Measurements from ENCODE around the gene KRT76.
"Not testable (repeated sequence)": the region's sequence is repeated elsewhere in the genome, so short reads cannot be mapped to it uniquely, and the experiment has no call there.

KRT76 gene

DNA sequence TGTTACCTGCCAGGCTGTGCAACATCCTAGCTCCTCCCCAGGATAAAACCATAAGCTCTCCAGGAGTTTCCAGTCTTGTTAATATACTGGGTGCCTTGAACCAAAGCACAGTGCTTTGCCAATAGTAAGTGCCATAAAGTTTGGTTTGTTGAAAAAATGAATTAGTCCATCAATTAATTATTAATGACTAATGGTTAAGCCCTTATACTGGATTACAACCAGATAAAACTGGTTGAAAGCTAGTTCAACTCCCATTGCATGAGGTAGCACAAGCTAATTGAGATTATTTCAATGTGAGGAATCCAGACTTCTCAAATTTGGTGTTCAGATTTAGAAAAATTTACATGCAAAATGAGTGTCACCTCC is 20.4 kb upstream of the KRT76 start:
- DNase-seq (ENCODE audit: low read depth), result no peak
- H3K4me3 ChIP-seq (ENCODE audit: low read depth, low read length), result no peak overlapping the region
- TF ChIP-seq CTCF (IDR thresholded peaks at IDR 0.05; ENCODE audit: control insufficient read depth, extremely low read depth, insufficient read depth), result no peak

- H3K4me3 ChIP-seq (ENCODE audit: low read depth, low read length), result no peak overlapping the region
- no peak for TF ChIP-seq CTCF (IDR thresholded peaks at IDR 0.05; ENCODE audit: control insufficient read depth, extremely low read depth, insufficient read depth)
- no peak for DNase-seq (ENCODE audit: low read depth)
Measured at GRCh38 chr12:52796839-52797528, 19.8 kb upstream of the KRT76 start.

DNA sequence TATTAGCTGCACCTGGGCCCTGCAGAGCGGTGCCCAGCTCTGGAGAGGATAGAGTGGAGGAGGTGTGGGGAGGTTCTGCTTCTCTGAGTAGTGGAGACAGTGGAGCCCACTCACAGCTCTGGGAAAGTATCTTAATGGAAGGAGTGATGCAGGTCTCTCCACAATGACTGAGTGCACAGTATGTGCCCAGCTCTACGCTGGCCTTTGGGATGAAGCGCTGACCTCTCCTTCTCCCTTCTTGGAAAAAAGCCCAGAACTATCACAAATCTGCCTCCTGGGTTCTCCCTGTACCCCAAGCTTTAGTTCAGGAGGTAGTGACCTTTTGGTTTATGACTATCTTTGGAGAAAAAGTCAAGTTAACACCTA is 19.3 kb upstream of the KRT76 start:
- no peak for TF ChIP-seq CTCF (IDR thresholded peaks at IDR 0.05; ENCODE audit: control insufficient read depth, extremely low read depth, insufficient read depth)
- H3K4me3 ChIP-seq (ENCODE audit: low read depth, low read length), result no peak overlapping the region
- no peak for DNase-seq (ENCODE audit: low read depth)

DNA sequence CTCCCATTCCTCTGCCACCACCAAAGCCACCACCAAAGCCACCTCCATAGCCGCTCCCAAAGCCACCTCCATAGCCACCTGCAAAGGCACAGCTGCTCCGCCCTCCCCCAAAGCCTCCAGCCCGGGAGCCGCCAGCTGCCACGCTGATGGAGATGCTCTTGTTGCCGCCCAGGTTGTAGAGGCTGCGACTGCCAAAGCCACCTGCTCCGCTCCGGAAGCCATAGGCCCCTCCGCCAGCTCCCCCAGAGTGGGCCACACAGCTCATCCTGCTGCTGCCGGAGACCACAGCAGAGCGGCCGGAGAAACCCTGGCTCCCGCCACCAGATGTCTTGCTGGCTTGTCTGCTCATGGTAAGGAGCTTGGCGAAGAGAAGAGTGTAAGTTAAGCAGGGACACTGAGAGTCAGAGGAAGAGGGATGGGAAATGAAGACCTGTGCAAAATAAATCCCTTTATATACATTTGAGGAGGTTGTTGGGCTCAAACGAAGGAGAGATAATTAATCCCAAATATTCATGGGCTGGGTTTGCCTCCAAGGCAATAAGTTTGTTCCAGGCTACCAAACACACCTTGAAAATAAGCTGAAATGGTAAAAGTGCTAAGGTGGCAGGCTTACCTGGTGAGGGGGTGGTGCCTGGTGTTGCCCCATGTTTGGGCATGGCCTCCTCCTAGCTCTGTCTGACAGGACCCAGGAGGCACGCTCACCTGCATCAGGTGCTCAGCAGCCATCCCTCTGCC is 18.7 kb upstream of the KRT76 start, which contains the start of gene KRT3:
KRT3 (minus strand) TSS at position 424 of the 735 bp plus-strand sequence; CDS start at position 349, 75 bp downstream.
- no peak for DNase-seq (ENCODE audit: low read depth)

GRCh38 chr12:52795332-52795674 is 18.2 kb upstream of the KRT76 start:
- not testable (repeated sequence) for H3K4me3 ChIP-seq (ENCODE audit: low read depth, low read length); DNase-seq (ENCODE audit: low read depth)

More for the DNA sequence above, 18.7 kb upstream of the KRT76 start, which contains the start of gene KRT3:
- no peak for TF ChIP-seq CTCF (IDR thresholded peaks at IDR 0.05; ENCODE audit: control insufficient read depth, extremely low read depth, insufficient read depth)
- no peak within 1 kb of the TSS for H3K4me3 ChIP-seq (ENCODE audit: low read depth, low read length)

- DNase-seq (ENCODE audit: low read depth), result no peak
- no peak overlapping the region for H3K4me3 ChIP-seq (ENCODE audit: low read depth, low read length)
- no peak for TF ChIP-seq CTCF (IDR thresholded peaks at IDR 0.05; ENCODE audit: control insufficient read depth, extremely low read depth, insufficient read depth)
Measured at GRCh38 chr12:52794479-52795331, 17.6 kb upstream of the KRT76 start.
